ENCODE data around the gene AR. TPM values are rescaled to one million over a fixed set of nuclear protein-coding genes. Genes with fewer than 3 reads are reported as not detected.

AR gene
- polyA plus RNA-seq, 1 experiment: 13.1 TPM

DNA sequence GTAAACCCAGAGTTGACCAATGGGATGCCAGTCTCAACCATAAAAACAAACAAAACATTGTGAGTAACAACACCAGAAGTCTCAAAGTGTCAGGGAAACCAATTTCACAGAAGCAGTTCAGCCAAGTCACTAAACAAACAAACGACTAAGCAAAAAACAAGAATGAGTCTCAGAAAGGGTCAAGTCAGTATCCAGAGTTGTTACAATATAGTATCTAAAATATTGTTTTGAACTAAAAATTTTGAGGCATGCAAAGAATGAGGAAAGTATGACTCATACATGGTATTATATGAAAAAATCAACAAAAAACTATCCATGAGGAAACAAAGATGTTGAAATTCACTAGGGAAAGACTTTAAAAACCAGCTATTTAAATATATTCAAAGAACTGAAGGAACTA, 70.6 kb downstream of the AR start:
- Histone ChIP-seq H3K4me3 (ENCODE audit: low read depth, low read length) (no peak overlapping the region), H3K27me3 (ENCODE audit: control insufficient read depth, insufficient read depth, low read length) (no peaks in the 10 kb centered on the region), H3K9me3 (ENCODE audit: control insufficient read depth, insufficient read depth, low read length) (no peaks in the 10 kb centered on the region), H3K27ac (ENCODE audit: low read depth, low read length) (no peak overlapping the region)
- CTCF ChIA-PET: no interaction called here
- POLR2A ChIA-PET: no interaction called here
- no peak for DNase-seq (ENCODE audit: low read depth, low spot score)
- TF ChIP-seq, protein P1, sequence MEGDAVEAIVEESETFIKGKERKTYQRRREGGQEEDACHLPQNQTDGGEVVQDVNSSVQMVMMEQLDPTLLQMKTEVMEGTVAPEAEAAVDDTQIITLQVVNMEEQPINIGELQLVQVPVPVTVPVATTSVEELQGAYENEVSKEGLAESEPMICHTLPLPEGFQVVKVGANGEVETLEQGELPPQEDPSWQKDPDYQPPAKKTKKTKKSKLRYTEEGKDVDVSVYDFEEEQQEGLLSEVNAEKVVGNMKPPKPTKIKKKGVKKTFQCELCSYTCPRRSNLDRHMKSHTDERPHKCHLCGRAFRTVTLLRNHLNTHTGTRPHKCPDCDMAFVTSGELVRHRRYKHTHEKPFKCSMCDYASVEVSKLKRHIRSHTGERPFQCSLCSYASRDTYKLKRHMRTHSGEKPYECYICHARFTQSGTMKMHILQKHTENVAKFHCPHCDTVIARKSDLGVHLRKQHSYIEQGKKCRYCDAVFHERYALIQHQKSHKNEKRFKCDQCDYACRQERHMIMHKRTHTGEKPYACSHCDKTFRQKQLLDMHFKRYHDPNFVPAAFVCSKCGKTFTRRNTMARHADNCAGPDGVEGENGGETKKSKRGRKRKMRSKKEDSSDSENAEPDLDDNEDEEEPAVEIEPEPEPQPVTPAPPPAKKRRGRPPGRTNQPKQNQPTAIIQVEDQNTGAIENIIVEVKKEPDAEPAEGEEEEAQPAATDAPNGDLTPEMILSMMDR (IDR thresholded peaks at IDR 0.05; ENCODE audit: low read depth, low read length): no peak

DNA sequence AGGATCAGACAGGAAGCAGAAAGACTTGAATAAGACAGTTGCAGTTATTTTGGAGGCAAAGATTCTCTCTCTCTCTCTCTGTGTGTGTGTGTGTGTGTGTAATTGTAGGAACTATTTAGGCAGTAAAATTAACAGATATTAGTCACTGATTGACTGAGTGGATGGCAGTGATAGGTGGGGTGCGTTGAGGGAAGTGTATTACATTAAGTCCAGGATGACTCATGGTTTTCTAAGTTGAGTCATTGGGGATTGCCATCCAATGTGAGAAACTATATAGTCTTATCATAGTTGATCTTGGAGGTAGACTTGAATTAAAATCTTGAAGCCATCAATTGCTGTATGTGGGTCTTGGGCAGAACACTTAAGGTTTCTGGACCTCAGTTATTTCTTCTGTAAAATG, 75.4 kb downstream of the AR start:
- POLR2A ChIA-PET: no interaction called here
- no peak overlapping the region for H3K27ac ChIP-seq (ENCODE audit: low read depth, low read length)
- CTCF ChIA-PET: no interaction called here
- DNase-seq (ENCODE audit: low read depth, low spot score): no peak
- H3K9me3 ChIP-seq (ENCODE audit: control insufficient read depth, insufficient read depth, low read length): no peaks in the 10 kb centered on the region
- no peak overlapping the region for H3K4me3 ChIP-seq (ENCODE audit: low read depth, low read length)
- TF ChIP-seq, protein P1 (IDR thresholded peaks at IDR 0.05; ENCODE audit: low read depth, low read length): no peak
- no peaks in the 10 kb centered on the region for H3K27me3 ChIP-seq (ENCODE audit: control insufficient read depth, insufficient read depth, low read length)

DNA sequence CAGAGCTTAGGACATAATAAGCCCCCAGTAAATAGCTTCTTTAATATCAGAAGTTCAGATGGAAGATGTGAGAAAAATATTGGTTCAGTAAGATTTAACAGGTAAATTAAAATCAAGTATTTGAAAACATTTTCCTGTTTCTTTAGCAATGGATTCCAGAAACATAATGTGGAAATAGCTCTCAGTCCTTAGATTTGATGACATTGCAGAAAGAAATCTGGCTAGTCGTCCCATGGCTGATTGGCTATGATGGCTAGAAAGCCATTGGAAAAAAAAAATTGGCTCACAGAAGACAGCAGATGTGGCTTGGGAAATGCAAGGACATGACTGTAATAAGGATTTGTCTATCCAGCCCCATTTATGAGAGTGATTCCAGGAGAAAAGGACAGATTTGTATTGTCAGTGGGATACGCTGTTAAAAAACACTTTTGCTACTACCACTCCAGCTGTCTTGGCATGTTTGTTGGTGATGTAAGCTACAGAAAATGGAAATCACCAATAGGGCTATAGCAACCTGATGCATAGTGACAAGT, 78.3 kb downstream of the AR start:
- no peak for DNase-seq (ENCODE audit: low read depth, low spot score)
- TF ChIP-seq, protein P1 (IDR thresholded peaks at IDR 0.05; ENCODE audit: low read depth, low read length): no peak
- H3K4me3 ChIP-seq (ENCODE audit: low read depth, low read length): no peak overlapping the region
- CTCF ChIA-PET: no interaction called here
- POLR2A ChIA-PET: no interaction called here
- no peak overlapping the region for H3K27ac ChIP-seq (ENCODE audit: low read depth, low read length)
- no peaks in the 10 kb centered on the region for H3K9me3 ChIP-seq (ENCODE audit: control insufficient read depth, insufficient read depth, low read length)
- H3K27me3 ChIP-seq (ENCODE audit: control insufficient read depth, insufficient read depth, low read length): no peaks in the 10 kb centered on the region

DNA sequence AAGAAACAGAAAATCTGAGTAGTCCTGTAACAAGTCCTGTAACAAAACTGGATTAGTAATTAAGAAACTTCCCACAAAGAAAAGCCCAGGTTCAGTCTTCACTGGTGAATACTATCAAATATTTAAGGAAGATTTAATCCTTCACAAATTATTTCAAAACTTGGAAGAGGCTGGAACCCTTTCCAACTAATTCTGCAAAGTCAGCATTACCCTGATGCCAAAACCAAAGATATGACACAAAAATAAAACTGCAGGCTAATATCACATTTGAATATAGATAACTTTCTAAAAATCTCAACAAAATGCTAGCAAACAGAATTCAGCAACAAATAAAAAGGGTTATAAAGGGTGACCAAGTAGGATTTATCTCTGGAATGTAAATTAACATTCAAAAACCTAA, 80.5 kb downstream of the AR start:
- ChIA-PET POLR2A (no interaction called here), CTCF (no interaction called here)
- no peak overlapping the region for H3K4me3 ChIP-seq (ENCODE audit: low read depth, low read length)
- H3K27ac ChIP-seq (ENCODE audit: low read depth, low read length): no peak overlapping the region
- DNase-seq (ENCODE audit: low read depth, low spot score): no peak
- no peaks in the 10 kb centered on the region for H3K9me3 ChIP-seq (ENCODE audit: control insufficient read depth, insufficient read depth, low read length)
- no peaks in the 10 kb centered on the region for H3K27me3 ChIP-seq (ENCODE audit: control insufficient read depth, insufficient read depth, low read length)
- TF ChIP-seq, protein P1 (IDR thresholded peaks at IDR 0.05; ENCODE audit: low read depth, low read length): no peak

DNA sequence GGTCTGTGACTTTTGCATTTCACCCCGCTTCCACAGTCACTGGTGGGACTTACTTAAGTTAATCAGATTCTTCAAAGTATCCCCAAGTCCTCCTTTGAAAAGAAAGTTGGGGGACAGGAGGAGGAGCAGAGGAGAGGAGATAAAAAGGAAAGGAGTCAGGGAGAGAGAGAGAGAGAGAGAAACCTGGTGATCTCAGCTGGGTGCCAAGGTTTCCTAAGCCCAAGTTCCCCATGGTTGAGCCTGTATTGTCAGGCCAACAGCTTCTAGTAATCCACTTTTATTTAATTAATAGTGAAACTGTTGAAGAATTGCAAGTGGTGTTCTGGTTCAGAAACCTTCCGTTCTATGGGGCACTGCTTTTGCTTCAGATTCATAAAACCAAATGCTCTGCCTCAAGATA, 91.6 kb downstream of the AR start:
- Histone ChIP-seq H3K4me3 (ENCODE audit: low read depth, low read length) (no peak overlapping the region), H3K27me3 (ENCODE audit: control insufficient read depth, insufficient read depth, low read length) (no peaks in the 10 kb centered on the region), H3K9me3 (ENCODE audit: control insufficient read depth, insufficient read depth, low read length) (no peaks in the 10 kb centered on the region), H3K27ac (ENCODE audit: low read depth, low read length) (no peak overlapping the region)
- ChIA-PET POLR2A (no interaction called here), CTCF (no interaction called here)
- no peak for DNase-seq (ENCODE audit: low read depth, low spot score)
- TF ChIP-seq, protein P1 (IDR thresholded peaks at IDR 0.05; ENCODE audit: low read depth, low read length): no peak
